ENCODE results near the gene EIF1.
"Not testable (repeated sequence)": the region's sequence is repeated elsewhere in the genome, so short reads cannot be mapped to it uniquely, and the experiment has no call there.

The EIF1 gene

DNA sequence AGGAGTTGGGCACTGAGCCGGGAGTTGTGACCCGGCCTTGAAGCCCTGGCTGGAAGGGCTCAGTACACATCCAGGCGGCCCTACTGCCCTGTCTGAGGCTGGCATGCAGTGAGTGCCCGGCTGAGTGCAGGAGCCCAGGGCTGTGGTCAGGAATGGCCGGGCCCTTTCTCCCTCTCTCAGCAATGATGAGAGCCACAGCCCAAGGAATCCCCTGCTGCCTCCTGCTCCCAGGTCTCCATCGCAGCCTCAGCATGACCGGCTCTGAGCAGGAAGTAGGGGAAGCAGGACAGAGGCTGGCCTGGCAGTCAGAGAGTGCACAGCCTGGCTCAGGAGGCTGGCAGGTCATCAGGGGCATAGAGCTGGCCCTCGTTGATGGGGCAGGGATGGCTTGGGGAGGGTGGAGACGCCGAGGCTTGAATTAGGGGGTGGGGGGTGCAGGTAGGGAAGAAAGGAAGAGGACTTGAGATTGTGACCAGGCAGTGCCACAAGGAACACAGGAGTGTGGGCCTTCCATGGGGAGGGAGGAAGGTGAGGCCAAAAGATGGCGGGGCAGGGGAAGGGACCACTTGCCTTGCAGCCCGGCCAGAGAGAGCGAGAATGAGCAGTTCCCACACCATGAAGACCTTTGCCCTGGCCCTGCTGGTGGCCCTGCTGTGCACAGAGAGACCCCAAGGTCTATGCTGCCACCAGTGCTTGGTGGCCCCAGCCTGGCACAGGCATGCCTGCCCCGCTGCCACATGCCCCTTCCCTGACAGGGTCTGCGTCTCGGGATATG is 32.2 kb upstream of the EIF1 start:
- no peak for DNase-seq

DNA sequence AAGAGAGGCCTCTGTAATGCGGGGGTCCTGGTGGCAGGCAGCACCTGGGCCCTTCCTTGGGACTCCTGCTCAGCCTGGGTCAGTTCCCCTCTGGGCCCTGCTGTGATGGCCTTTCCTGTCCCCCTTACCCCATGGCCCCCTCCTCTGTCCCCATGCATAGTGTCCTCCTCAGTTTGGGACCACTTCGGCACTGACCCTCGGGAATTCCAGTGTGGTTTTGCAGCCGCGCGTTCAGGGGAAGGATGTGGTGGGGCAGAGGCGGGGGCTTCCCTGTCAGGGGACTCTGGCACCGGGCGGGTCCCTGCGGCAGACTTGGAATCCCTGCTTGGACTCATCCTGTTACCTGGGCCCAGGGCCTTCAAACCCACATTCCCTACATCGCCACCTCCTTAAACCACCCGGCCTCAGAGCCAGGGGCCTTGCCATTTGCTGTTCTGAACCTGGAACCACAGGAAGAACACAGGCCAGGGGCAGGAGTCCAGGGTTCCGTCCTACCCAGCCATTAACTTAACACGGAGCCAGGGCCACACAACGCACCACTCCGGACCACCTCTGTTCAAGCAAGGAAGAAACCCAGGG is 31.4 kb upstream of the EIF1 start:
- DNase-seq: no peak

DNA sequence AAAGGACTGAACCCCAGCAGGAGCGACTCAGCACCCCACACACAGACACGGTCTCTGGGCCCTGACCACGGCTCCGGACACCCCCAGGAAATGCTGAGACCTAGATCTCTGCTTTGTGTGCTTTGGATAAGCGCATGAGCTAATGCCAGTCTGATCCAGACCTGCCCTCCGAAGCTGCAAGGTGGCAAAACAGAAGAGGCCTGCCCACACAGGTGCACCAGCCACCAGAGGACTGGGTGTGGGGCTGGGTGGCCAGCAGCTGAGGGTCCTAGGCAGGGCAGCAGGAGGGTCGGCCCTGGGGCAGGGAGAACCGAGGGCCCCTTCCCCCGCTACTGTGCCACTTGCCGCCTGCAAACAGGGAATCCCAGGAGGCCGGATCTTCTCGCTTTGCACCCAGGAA is 30.7 kb upstream of the EIF1 start:
- no peak for DNase-seq

DNA sequence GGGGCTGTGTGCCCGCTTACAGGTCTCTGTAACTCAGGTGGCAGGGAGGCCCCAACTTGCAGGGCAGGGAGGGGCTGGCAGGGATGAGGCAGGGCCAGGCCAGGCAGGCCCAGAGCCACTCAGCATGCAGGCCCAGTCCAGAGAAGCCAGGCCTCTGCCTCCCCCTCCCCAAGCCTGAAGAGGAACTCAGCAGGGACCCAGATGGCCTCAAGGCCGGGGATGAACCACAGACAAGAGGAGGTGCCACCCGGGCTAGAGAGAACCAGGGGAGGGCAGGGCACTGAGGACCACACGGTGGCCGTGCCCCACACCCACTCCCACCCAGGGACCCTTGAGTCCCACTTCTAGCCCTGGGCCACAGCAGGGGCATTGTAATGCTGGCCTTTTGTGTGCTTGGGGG is 29.8 kb upstream of the EIF1 start:
- no peak for DNase-seq

DNA sequence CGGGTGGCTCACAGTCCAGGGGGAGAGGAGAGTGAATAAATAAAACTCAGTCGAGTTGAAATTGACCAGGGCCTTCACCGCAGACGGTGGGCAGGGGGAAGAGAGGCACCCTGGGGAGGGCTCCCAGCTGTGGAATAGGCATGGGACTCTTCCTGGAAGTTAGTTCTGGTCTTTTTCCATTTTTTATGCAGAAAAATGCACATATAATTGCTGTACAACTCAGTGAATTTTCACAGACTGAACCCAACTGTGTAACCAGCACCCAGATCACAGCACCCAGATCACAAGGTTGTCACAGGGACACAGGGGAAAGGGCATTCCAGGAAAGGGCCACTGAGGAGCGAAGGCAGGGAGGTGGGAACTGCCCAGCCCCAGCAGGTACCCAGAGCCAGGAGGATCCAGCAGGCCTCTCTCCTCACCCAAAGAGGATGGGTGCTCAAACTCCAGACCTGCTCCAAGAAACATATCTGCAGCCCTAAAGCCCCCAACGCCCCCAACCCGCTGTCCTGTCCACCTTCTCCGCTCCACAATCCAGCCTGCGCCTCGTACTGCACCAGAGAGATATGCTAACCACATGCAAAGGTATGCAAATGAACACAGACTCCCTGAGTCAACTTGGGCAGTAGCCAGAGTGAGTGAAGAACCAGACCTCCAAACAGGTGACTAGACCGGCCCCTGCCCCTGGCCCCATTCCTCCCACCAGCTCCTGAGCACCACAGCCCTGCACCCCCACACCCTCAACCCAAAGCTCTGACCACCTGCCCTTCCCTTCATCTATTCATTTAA is 29.1 kb upstream of the EIF1 start:
- DNase-seq: no peak

DNA sequence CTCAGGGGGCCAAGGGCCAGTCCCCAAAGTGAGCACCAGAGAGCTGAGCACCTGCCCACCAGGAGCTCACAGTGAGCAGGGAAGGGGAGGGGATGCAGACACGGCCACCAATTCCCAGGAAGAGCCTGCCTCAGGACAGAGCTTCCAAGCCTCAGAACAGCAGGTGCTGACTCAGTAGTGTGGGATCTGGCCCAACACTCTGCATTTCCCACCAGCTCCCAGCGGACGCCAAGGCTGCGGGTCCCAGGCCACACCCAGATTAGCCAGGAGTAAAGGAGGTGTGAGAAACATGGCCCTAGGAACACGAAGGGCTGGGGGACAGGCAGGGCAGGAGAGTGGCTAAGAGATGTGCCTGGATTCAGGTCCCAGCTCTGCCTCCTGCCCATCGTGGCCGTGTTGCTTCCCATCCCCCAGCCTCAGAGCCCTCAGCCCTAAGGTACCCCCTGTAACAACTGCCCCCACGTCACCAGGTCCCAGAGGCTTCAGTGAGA is 28.4 kb upstream of the EIF1 start:
- DNase-seq: no peak

DNA sequence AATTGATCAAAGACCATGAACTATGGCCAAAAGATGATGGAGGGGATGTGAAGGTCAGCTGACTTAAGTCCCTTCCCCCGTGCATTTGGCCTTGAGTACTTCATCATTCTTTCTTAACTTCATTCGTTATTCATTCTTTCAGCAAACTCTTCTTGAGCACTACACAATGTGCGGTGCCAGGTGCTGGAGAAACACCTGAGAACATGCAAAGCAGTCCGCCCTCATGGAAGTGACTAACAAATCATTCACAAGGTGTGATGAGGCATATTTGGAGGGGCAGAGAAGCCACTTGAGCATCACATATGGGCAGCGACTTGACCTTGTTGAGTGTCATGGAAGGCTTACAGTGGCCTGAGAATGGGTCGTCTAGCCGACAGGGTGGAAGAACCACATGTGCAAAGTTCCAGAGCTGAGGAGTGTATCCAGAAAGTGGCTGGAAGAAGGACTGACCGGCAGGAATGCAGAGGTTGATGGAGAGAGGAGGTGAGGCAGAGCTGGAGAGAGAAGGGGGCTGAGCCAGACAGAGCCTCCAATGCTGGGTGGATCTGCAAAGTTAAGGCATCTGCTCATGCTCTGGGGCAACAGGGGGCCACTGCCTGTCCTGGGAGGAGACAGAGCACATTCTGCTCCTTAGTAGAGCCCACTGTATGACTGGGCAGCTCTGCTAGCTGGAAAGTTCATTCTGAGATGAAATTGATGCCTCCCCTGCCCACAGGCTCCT is 25.1 kb upstream of the EIF1 start:
- no peak for DNase-seq

DNA sequence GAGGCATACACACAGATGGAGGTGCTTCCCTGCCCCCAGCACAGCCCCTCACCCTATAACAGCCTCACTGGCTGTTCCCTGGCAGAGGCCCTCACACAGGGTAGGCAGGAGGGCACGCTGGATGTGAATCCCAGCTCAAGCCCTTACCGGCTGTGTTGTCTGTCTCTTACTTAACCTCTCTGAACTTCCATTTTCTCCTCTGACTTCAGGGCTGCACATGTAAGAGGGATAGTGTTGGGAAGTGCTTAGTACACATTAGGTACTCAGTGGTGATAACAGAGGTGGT is 24.6 kb upstream of the EIF1 start:
- DNase-seq: no peak

DNA sequence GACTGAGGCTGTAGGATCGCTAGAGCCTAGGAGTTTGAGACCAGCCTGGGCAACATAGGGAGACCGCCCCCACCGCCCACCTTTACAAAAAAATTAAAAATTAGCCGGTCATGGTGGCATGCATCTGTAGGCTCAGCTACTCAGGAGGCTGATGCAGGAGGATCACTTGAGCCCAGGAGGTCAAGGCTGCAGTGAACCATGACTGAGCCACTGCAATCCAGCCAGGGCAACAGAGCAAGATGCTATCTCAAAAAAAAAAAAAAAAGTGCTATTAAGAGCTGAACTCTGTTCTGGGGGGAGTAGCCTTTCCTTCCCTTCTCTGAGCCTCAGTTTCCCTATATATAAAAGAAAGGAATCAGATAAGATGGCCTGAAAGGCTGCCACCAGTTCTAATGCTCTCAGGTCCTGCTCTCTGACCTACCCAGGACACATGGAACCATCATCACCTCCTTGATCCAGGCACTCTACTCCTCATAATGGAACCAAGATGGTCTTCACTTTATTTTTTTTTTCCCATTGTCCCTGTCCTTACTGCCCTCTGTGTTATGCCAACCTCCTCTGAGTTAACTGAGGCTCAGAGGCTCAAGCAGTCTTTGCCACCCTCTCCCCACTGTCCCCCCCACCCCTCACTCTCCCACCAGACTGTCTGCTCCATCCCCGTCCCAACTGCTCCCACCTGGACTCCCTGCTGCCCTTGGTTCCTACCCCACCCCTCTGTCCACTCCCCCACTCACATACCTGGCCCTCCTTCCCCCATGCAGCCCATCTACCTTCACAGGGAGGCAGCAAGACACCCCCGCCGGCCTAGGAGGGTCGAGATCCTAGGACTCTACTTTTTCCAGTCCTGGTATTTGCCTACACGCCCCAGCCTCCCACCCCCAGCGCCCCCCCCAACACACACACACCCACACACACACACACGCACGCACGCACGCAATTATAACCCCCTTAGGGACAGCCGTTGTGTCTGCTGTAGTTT is 23.8 kb upstream of the EIF1 start:
- DNase-seq: peak; percentile 22

DNA sequence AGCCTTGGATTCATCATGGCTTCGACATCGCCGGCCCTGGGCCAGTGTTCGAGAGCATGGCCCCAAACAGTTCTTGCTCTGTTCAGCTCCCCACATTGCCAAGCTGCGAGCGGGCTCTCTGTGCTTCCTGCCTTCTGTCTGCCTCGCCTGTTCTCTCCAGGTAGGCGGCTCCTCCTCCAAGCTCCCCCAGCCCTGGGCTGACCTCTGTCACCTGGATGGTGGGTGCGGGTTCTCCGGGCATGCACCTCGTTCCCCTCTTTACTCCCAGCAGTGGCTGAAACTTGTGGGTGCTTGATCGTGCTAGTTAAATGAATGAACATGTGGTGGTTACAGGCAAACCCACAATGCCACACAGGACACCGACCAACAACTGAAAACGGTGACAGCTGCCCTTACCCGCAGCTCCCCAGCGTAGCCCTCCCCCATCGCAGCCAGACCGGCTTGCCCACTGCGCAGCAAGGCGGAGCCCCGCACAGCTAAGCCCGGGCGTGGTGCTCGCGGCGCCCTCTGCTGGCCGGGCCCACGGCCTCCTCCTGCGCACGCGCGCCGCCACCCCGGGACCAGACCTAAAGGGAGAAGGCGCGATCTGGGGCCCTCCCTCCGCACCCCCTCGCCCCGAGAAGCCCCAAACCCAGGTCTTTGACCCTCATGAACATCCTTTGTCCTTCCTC is 23.0 kb upstream of the EIF1 start:
- peak; percentile 80 for DNase-seq

DNA sequence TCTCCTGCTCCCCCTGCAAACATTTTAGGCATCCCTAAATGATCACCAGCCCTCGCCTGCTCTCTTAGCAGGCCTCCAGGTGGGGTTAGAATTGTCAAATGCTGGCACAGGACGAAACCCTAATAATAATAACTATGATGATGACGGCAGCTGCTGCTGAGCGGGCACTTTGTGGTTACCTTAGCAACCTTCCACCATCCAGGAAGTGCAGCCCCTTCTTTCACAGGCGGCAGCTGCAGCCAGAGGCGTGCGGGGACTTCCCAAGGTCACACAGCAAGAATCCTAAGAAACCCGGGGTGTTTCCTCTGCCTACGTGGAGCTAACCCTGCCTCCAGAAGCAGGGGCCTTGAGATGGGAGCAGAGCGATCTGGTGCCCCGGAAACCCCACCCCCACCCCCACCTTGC is 22.4 kb upstream of the EIF1 start:
- DNase-seq: peak; percentile 35

DNA sequence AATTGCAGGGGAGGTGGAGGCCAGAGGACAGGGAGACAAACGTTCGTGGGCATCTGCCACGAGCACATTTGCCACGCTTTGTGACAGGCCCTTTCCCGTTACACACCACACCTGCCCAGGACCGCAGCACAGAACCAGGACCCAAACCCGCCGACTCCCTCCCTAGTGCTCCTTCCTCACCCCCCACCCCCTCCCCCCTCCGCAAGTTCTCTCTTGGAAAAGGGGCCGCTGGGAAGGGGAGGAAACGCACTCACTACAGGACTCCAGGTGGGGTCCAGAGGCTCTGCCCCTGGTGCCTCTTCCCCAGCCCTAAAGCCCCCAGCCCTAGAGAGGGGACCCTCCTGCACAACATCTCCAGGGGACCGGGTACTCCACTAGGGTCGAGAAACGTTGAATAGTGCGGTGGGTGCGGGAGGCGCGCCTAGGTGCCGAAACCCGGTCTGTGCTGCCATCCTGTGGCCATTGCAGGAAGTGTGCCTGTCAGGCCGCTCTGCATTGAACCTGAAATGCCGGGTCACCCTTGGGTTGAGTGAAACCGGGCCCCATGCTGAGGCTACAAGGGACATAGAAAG is 21.9 kb upstream of the EIF1 start:
- DNase-seq: peak; percentile 67

DNA sequence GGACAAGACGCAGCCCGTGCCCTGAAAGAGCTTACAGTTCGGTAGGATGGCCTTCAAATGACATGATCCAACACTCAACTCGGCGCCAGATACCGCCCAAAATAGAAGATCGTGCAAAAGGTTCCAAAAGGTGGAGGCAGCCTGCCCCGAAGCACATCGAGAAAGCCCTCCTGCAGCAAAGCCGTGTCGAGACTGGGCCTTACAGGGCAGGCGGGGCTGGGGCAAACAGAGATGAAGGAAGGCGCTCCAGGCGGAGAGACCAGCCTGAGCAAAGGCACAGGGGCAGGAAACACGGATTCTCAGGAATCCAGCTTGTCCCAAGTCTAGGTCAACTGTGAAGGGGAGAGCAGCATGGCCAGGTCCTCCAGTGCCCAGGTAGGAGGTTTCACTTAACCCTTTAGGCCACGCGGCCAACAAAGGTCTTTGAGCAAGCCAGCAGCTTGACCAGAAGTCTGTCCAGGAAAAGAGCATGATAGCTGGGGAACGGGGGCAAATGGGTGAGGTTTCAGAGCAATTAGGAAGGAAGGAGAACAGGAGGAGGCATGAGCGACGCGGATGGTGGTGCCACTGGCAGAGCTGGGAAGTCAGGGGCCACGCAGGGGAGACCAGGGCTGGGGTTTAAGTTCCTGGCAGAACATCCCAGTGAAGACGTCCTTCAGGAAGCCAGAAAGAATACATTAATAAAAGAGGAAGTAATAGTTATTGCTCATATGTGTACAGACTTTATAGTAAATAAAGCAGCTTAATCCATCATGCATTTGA is 21.2 kb upstream of the EIF1 start:
- no peak for DNase-seq

DNA sequence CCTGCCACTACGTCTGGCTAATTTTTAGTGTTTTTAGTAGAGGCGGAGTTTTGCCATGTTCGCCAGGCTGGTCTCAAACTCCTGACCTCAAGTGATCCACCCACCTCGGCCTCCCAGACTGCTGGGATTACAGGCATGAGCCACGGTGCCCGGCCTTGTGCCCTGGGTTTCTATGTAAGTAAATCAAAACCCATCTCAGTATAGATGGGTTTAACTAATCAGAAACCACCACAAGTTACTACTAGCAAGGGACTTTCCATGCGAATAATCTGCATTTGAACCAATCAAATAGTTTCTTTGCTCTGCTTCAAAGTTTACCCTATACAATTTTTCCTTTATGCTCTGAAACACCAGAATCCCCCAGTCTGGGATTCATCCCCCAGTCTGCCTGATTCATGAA is 16.5 kb upstream of the EIF1 start:
- DNase-seq: no peak

DNA sequence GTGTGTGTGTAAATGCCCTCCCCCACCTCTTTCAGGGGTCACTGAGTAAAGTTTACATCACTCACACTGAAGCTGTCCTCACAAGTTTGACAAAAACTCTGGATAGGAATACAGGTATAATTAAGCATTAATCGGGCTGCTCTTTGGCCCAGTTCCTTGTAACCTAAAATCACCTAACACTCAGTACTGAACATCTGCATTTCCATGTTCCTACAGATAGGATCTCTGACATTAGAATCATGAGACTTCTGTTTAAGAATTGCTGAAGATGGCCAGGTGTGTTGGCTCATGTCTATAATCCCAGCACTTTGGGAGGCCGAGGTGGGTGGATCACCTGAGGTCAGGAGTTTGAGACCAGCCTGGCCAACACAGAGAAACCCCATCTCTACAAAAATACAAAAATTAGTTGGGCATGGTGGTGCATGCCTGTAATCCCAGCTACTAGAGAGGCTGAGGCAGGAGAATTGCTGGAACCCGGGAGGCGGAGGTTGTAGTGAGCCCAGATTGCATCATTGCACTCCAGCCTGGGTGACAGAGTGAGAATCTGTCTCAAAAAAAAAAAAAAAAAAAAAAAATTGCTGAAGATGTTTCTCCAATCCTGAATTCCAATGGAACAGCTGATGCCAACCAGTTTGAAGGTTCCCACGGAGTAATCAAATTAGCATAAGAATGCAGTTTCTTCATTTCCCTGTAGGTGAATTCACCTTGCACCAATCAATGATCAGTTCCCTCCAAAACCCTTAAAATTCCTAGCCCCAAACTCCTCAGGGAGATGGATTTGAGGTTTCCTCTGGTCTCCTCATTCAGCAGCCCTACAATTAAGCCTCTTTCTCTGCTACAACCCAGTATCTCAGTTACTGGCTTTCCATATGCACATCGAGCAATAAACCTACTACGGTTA is 13.3 kb upstream of the EIF1 start:
- DNase-seq: not testable (repeated sequence)

DNA sequence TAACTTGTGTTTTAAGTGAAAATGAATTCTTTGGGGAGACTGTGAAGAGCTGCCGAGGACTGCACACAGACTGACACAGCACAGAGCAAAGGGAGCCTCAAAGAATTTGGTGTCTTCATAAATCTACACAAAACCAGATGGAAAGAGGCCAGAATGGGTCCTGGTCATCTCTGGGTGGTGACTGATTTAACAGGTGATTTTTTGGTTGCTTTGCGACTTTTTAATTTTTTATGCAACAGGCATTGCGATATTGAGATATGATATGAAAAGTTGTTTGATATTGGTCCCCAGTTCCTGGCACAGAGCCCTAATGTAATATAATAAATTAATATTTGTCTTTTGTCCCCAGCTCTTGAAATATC is 12.6 kb upstream of the EIF1 start:
- no peak for DNase-seq

DNA sequence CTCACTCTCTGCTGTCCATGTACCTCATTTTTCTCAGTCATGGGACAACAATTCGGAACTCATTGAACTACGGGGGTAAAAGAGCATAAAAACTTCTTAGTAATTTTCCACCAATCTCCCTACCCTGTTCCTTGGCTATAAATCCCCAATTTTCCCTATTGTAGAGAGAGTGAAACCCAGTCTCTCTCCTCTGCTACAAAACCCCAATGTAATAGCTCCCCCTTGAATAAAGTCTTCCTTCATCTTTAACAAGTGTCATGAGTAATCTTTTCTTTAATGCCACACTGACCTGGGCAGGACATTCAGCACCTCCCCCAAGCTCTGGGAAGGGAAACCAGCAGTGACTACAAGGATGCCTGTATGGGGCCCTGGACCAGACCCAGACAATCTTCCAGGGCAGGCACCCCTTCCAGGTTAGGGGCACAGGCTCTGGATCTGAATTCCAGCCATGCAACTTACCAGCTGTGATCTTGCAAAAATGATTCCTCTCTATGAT is 10.2 kb upstream of the EIF1 start:
- no peak for DNase-seq

DNA sequence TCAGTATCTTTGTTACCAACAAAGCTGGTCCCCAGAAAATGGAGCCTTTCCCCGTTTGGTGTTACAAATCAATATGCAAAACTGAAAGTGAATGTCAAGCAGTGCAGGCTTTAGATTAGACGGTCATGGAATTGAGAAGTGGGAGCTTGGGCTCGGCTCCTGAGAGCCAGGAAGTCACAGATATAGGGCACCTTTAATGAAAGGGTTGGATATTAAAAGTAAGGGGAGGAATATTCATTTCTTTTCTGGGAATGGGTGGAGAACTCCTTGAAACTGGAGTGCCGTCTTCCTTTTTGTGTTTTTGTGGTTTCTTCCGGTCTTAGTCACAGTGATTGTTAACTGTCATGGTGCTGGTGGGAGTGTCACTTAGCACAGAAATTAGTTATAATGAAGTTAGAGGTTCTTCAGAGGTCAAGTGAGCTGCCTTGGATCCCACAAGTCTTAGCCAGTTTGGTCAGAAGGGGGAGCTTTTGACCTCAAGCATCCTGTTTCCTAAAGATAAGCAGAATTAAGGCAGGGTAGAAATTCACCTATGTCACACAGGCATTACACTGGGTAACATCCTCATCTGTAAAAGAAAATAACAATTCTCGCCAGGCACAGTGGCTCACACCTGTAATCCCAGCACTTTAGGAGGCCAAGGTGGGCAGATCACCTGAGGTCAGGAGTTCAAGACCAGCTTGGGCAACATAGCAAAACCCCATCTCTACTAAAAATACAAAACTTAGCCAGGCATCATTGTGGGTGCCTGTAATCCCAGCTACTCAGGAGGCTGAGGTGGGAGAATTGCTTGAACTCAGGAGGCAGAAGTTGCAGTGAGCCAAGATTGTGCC is 9.6 kb upstream of the EIF1 start:
- peak; percentile 28 for DNase-seq
